GM20000 (cell line): ENCODE results near the gene GUCY2D.
A peak's percentile ranks its signal among the peaks of the same experiment; 100 is the strongest.

Experiments
- DNase-seq: peaks from one replicate; pipeline ENCODE4 v3.0.0; 2012; ENCODE audit warnings: low spot score
- TF ChIP-seq, protein P1 (sequence below): IDR thresholded peaks from 2 replicates; pipeline ENCODE4 v1.5.1; 2012; ENCODE audit warnings: mild to moderate bottlenecking, control low read depth; ENCODE audit errors: extremely low read depth, missing control alignments

The GUCY2D gene

DNA sequence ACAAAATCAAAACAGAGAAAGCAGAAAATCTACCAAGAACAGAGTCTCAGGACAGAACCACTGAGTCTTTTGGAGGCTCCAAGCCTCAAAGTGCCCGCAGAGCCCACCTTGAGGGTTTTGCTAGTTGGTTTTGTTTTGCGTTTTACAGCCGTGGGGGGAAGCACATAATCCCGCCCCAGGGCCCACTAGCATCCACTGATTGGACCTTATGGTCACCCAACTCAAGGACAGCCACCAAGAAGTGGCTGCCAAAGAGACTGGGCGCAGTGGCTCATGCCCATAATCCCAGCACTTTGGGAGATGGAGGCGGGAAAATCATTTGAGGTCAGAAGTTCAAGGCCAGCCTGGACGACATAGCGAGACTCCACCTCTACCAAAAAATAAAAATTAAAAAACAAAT lies 46.3 kb downstream of the GUCY2D start:
- TF ChIP-seq, protein P1, sequence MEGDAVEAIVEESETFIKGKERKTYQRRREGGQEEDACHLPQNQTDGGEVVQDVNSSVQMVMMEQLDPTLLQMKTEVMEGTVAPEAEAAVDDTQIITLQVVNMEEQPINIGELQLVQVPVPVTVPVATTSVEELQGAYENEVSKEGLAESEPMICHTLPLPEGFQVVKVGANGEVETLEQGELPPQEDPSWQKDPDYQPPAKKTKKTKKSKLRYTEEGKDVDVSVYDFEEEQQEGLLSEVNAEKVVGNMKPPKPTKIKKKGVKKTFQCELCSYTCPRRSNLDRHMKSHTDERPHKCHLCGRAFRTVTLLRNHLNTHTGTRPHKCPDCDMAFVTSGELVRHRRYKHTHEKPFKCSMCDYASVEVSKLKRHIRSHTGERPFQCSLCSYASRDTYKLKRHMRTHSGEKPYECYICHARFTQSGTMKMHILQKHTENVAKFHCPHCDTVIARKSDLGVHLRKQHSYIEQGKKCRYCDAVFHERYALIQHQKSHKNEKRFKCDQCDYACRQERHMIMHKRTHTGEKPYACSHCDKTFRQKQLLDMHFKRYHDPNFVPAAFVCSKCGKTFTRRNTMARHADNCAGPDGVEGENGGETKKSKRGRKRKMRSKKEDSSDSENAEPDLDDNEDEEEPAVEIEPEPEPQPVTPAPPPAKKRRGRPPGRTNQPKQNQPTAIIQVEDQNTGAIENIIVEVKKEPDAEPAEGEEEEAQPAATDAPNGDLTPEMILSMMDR = no peak
- no peak for DNase-seq

DNA sequence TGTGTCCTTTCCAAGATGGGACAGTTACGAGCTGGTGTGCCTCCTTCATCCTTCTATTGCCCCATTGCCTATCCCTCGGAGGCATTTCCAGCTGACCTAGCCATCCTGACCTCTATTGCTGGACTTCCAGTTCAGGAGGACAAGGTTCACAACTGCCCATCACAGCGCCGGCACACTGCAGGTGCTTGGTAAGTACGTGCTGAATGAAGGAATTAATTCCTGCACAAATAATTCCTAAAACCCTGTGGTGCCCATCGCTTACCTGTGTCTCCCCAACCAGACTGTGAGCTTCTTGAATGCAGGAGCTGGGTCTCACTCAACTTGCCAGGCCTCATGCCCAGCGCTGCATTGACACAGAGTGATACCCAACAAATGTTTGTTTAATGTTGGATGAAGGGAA lies 49.4 kb downstream of the GUCY2D start:
- DNase-seq = no peak
- TF ChIP-seq, protein P1 = no peak

DNA sequence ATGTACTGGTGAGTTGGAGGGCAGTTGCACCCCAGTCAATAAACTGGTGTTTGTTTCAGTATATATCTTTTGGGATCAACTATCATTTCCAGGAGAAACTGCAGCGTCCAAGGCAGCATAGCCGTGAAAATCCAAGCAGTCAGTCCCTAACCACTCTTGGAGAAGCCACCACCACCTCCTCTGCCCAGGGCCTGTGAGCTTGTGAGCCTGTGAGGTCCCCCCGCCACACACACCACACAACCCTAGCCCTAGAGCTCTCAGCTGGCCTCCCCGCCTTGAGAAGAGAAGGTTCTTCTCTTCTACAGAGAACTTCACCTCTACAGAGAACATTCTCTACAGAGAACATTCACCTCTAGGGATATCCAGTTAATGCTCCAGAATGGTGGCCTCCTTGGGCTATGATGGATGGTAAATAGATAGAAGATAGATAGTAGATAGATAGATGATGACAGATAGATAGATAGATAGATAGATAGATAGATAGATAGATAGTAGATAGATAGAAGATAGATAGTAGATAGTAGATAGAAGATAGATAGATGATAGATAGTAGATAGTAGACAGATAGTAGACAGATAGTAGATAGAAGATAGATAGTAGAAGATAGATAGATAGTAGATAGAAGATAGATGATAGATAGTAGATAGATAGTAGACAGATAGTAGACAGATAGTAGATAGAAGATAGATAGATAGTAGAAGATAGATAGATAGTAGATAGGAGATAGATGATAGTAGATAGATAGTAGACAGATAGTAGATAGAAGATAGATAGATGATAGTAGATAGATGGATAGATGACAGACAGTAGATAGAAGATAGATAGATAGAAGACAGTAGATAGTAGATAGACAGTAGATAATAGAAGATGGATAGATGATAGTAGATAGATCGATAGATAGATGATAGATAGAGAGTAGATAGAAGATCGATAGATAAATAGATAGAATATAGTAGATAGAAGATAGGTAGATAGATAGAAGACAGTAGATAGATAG lies 50.1 kb downstream of the GUCY2D start:
- TF ChIP-seq, protein P1 = no peak
- no peak for DNase-seq

DNA sequence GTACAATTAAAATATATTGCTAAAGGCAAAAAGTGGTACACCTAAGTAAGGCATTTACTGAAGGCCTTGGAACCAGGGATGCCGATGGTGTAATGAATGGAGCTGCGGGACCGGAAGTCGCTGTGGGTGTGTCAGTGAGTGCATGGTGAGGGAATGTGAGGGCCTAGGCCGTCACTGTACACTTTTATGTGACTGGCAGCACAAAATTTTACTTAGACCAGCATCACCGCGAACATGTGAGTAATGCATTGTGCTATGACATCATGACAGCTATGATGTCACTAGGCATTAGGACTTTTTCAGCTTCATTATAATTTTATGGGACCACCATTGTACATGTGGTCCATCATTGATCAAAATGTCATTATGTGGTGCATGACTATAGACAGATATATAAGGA lies 51.2 kb downstream of the GUCY2D start:
- TF ChIP-seq, protein P1 = no peak
- DNase-seq = no peak

DNA sequence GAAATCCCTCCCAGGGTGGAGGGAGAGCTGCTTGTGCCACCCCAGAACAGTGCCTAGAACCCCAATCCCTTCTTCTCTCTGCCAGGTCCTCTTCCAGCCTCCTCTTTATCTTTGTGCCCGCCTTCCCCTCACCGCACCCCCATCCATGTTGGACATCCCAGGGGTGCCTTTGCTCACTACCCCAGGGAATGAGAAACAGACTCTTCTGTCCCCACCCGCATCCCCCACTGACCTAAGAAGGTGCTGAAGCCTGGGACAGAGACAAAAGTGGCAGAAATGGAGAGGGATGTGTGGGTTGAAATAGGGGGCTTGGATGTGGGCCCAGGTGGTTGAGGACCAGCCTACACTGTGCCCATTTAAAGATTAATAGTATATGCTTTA lies 53.4 kb downstream of the GUCY2D start:
- no peak for DNase-seq
- TF ChIP-seq, protein P1 = no peak

DNA sequence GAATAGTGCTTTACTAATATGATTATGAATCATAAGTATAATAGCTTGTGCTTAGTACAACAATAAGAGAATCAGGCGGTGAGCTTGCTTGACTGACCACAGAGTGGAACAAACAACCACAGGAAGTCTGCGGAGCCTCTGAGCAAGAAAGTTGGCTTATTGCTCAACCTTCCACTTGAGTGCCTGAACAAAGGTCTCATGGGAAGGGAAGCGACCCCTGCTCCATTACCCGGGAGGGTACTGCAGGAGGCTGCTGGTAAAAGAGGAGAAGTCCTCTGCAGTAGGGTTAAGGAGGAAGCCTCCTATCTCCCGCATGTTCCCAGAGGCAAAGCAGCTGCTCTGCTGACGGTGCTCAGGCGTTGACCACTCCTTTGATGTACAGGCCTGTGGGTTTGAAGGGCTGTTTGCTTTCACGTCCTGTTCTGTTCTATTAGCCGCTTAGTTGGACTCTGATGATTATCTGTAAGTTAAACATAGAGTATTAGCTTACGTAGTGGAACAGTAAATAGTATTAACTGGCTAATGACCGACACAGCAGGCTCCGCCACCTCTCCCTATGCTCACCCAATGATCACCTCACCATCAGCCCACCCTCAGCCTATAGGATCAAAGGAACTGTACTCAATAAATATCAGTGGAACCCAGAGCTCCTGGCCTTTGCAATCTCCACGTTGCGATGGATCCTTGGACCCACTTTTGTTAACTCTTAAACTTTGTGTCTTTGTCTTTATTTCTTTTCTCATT lies 54.0 kb downstream of the GUCY2D start:
- TF ChIP-seq, protein P1 = no peak
- peak; percentile 64 for DNase-seq
